Erythroblast (primary cell): ENCODE results near the gene APOM.

Experiments
- DNase-seq, 2 experiments: peaks; one replicate each; lab custom pipeline; 2025; lab: John Stamatoyannopoulos, UW
- GATA1 ChIP-seq: IDR thresholded peaks from 2 replicates; pipeline ENCODE4 v1.6.1; 2011; ENCODE audit warnings: low read depth, mild to moderate bottlenecking, control low read depth, low read length, moderate library complexity
- POLR2A ChIP-seq: IDR thresholded peaks from 2 replicates; pipeline ENCODE4 v1.6.1; 2011; ENCODE audit warnings: mild to moderate bottlenecking, low read length

APOM gene

DNA sequence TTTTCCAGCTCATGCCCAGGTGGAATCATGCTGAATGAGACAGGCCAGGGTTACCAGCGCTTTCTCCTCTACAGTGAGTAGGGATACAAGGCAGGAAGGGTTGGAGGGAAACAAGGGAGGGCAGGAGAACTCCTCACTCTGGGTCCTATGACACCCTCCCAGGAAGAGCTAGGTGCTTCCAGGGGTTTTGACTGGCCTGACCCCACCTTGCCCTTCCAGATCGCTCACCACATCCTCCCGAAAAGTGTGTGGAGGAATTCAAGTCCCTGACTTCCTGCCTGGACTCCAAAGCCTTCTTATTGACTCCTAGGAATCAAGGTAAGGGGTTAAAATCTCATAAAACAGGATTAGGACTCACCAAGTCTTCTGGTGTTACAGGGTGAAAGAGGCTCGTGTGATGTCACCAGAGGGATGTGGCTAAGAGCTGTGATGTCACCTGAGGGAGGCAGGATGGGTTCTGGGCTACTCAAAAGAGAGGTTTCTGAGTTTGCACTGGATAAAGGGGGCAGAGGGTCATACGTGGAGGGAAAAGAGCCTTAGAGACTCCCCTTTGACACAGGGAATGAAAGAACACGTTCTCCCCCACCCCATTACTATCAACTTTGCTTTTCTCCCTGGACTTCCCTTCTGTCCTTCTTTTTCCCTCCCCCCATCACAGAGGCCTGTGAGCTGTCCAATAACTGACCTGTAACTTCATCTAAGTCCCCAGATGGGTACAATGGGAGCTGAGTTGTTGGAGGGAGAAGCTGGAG lies 1.9 kb downstream of the APOM start:
- no peak for TF ChIP-seq GATA1
- TF ChIP-seq POLR2A = no peak
- DNase-seq = peak; percentile 27 to 60

DNA sequence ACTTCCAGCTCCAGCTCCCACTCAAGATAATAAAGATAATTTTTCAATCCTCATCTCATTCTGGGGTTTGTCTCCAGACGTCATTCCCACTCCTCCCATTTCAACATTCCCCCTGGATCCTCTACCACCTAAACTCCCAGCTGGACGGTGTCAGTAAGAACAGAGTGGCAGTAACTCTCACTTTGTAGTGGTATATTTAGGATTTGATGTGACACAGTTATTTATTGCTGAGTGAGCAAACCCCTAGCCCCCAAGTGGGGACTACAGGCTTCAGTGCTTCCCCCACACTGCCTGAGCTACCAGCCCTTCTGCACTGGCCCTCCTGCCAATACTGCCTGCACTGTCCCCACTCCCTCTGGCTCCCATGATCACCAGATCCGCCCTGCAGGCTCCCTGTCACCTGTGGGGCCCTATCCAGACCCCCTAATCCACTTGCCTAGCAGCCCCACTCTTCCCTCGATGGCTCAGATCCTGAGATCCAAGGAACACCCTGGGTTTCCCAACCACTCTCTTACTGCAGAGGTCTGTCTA lies 2.5 kb downstream of the APOM start:
- no peak for DNase-seq
- TF ChIP-seq POLR2A = no peak
- TF ChIP-seq GATA1 = no peak

DNA sequence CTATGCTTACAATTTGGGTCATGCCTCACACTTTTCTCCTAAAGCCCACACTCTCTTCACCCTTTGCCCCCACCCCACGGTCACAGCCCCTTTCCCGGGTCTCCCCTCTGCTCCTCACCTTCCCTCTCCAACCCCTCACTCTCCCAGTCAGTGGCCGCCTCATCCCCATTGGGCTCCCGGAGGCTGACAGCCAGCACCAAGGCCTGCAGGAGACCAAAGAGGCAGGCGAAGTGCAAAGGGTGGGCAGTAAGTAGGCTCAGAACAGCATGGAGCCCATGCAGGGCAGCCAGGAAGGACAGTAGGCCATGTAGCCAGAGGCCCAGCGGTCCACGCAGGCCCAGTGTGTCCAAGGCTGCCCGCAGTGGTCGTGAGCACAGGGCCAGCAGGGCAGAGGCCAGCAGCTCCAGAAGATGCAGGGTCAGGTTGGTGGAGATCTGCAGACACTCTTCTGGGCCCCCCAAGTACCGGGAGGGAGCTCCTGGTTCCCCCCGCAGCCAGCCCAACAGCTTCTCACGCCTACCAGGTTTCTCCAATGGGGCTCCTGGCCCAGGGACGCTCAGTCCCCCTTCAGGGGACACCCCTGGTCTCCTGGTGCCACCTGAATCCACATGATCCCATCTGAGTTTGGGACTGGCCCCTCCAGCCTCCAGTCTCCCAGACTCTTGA lies 3.4 kb downstream of the APOM start:
- TF ChIP-seq POLR2A = no peak
- TF ChIP-seq GATA1 = no peak
- DNase-seq = no peak

DNA sequence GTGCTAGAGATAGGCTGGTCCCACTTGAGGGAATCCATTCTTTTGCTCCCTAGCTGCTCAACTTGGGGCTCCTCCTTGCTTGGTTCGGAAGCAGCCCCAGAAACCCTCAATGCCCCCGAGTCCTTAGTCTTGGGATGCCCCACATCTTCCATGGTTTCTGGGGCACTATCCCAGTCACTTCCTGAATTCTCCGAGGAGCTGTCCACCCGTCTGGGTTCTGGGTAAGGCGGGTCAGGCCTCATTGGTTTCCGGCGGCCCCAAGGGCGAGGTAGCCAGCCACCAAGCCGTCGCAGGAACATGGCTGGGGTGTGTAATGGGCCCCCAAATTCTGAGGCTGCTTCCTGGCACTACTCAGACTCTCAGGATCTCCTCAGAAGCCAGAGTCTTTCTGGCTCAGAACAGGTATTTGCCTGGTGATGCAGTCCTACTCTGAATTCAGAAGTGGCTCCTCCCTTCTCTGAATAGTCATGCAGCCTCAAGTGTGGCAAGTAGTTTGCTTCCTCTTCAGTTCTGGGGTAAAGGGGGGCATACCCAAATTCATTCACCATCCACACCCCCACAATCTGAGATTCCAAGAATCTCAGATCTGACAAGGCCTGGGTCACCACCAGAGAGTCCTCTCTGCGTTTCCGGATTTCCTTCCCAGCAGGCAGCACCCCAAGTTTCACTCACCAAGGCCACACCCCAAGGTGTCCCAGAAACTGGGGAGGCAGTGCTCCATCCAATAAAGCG lies 4.1 kb downstream of the APOM start:
- peak in 1 of 2 experiments; percentile 60 for DNase-seq
- TF ChIP-seq GATA1 (no peak), POLR2A (no peak)

DNA sequence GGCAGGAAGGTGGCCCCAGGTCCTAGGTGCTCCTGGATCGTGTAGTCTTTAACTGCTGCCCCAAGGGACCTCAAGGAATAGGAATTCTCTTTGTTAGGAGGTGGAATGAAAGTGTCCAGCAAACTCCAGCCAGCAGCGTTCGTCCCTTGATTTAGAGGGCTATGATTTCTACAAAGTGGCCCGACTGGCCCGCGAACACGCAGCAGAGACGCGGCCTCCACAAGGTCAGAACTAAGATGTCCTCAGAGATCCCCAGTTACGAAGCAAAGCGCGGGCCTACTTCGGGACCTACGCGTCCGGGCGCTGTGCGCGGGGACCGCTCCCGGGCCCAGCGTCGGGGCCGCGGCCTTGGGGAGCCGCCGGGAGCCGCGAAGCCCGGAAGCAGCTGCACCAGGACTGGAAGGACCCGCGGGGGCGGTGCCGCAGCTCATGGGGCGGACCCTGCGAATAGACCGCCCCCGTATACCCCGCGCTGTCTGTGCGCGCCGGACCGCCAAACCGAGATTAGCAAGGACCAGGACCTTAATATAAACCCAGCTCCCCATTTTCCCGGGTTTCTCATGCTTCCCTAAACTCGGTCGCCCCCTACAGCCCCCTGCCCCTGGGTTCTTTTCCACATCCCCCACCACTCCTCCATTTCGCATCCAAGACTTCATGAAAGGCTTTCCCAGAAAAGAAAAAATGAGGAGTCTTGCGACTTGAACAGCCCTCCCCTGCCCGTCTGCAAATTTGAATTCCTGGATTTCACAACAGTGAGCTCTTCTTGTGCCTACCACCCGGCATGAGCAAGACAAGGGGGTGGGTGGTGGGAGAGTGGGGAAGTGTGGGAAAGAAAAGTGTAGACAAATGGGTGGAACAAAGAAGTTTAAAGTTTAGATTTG lies 4.9 kb downstream of the APOM start, which contains the start of gene C6orf47:
C6orf47 (minus strand) TSS at position 398 of the 881 bp plus-strand sequence. CDS start 831 bp downstream, outside the sequence.
- TF ChIP-seq POLR2A (peak; percentile 86), GATA1 (no peak)
- DNase-seq = peak; percentile 88 to 91

DNA sequence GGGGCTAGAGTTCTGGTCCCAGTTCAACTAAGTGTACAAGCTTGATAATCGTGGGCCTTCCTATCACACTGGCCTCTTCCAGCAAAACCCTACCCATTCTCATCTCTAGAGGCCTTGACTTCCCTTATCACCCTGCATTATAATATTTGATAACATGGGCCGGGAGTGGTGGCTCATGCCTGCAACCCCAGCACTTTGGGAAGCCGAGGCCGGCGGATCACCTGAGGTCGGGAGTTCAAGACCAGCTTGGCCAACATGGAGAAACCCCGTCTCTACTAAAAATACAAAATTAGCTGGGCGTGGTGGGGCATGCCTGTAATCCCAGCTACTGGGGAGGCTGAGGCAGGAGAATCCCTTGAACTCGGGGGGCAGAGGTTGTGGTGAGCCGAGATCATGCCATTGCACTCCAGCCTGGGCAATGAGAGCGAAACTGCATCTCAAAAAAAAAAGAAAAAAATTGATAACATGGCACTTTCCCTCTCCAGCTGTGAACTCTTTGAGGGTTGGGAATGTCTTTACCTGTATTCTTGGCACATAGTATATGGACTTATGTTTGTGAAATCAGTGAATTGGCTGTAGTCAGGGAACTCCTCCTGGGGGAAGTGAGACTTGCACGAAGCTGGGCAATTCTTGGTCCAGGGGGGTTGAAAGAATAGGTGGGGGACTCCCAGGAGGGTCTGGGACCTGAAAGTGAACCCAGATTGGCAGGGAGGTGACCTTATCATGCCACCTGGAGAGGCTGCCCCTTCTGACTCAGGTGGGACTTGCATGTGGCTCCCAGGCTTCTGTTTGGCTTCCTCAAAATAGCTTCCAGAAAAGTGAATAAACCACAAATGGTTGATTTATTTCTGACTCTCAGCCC lies 5.8 kb downstream of the APOM start:
- DNase-seq = no peak
- no peak for TF ChIP-seq POLR2A

DNA sequence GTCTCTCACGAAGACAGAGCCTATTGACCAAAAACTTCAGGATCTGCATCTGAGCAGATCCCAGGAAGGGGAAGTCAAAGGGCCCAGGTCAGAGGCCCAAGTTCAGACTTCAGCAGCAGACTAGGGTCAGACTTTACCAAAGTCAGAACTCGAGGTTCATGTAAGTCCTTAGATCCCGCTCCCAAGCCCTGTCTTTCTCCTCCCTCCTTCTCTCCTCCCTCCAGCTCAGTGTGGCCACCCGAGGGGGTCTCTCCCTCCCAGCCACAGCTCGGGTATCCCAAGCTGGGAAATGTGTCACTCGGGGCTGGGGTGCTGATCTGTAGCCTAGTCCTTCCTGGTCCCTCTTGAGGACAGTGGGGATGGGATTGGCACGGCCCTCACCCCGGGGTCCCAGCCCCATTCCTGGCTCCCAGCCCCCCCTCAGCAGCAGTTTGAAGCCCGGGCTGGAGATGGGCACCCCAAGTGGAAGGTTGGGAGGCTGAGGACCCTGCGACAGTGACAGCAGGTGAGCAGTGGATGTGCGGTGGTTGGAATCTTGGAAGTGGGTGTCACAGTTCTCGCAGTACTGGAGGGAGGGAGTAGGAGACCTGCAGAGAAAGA lies 6.5 kb downstream of the APOM start:
- DNase-seq = no peak
- TF ChIP-seq GATA1 = no peak
- TF ChIP-seq POLR2A = no peak

DNA sequence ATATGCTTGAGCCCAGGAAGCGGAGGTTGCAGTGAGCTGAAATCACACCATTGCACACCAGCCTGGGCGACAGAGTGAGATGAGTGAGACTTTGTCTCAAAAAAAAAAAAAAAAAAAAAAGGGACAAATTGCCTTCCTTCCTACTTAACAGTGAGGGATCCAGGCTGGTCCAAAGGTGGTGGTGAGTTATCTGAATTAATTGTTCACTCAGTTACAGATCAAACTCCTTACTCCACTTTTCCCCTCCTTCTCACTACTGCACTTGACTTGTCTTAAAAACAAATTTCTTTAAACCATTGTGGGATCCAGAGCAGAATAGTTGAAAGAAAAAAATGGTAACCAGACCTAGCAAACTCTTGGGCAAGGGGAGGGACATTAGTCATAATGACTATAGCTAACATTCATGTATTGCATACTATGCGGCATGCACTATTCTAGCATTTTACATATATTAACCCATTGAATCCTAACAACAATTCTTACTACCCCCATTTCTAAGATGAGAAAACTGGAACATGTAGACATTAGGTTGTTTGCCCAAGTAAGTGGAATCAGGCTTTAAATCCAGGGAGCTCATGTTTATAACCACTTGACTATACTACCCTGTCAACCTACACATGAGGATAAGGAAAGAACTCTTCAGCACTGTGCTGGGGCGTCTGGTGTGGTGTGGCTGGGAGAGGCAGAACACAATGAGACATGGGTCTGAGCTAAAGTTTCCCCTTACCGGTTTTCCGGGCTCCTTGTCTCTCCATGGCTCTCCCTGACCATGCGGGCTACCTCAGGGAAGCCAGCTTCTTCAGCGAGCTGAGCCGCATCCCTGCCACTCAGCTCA lies 7.6 kb downstream of the APOM start:
- no peak for TF ChIP-seq GATA1
- TF ChIP-seq POLR2A = no peak
- DNase-seq = peak in 1 of 2 experiments; percentile 44

DNA sequence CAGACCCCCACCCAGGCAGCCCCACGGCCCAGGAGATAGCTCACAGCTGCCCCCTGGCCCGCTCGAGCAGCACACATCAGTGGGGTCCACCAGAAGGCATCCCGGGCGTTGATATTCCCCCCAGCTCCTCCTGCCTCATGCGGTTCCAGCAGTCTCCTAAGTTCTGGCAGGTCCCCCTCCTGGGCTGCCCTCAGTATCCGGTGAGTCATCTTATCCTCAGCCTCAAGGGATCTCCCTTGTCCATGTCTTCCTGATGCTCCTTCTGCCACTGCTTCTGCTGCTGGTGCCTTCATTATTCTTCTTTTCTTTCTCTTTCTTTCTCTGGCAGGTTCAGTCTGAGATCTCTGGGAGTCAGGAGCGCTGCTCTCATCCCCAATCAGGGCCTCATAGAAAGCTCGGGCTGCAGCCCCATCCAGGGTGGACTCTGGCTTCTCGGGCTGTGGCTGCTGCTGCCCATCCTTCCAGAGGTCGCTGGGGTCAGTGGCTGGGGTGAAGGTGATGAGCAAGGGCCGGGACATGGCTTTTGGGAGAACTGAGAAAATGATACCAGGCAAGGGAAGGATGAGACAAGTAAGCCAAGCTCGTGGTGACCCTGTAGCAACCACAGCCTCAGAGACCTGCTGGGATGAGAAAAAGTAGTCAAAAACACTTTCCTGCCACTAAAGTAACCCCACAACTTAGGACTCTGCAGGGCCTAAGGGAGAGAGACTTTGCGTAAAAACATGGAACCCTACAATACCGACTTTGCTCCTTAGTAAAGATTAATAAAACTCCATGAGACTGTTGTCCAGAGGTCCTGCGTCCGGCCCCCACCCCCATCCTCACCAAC lies 8.5 kb downstream of the APOM start:
- DNase-seq = peak in 1 of 2 experiments; percentile 52
- TF ChIP-seq POLR2A (no peak), GATA1 (no peak)
